T47D (cell line): ENCODE results near the gene DCC.
A peak's percentile ranks its signal among the peaks of the same experiment; 100 is the strongest.

Experiments
- DNase-seq, 2 experiments: peaks; one replicate each; pipeline versions ENCODE4 v3.0.0 to v3.0.0-alpha.2; 2011 to 2012; ENCODE audit warnings: low read depth in 1 of 2, low spot score in 1 of 2
- JUND ChIP-seq: IDR thresholded peaks from 2 replicates; pipeline ENCODE4 v1.6.1; 2012; ENCODE audit warnings: low read depth
- in situ Hi-C: cut with HindIII; loops from 2 replicates; pipeline ENCODE4 v1.10.0; 2016; ENCODE audit warnings: low sequenced_read_pairs, low pct_unique_long_range_greater_than_20kb

Gene DCC

DNA sequence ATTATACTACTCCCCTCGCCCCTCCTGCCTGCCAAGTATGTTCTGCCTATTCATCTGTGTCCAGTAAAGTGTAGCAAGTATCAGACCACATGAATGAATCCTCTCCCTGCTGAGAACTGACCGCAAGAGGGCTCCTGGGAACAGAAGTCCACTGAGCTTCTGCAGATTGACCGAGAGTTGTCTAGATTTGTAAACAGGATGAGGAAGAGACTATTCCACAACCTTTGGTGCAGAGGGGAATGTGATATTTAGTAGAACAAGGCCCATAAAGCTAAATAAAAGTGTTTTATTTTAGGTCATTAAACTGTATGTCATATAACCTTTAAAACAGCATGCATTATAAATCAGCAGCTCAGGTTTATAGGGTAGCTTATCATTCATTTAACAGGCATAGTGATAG, 377.0 kb downstream of the DCC start:
- in situ Hi-C loops = no loop called here
- DNase-seq = peak; percentile 35 to 76
- no peak for TF ChIP-seq JUND

DNA sequence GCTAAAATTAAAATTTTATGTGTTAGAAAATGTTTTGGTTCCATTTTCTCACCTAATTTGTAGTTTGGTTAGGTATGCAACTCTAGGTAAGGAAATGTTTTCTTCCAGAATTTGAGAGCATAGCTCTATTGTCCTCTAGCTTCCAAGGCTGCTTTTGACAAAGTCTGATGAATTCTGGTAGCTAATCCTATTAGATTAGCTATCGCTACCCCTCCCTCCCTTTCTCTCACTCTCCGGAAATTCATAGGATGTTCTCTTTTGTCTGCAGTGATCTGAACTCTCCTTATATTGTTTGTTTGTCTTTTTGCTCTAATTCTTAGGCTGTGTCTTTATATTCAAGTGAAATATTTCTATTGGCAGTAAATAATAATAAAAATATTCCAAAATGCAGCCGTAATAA, 382.9 kb downstream of the DCC start:
- no peak for TF ChIP-seq JUND
- no peak for DNase-seq
- in situ Hi-C loops = no loop called here

DNA sequence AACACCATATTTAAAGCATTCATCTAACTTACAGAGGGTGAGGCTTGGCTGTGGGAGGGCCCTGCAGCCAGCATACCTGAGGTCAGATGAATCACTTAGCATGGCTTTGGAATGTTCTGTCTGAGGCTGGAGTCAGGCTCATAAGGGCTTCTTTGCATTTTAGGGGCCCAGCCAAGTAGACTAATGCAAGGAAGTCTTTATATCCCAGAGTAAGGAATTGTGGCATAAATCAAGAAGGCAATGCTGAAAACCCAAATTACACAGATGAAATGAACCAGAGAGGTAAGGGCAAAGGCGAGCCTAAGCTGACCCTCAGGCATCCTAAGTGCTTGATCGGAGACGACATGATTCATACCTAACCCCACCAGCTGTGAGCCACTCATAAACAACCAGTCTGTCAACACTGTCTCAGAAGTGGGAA, 383.6 kb downstream of the DCC start:
- in situ Hi-C loops = no loop called here
- no peak for TF ChIP-seq JUND
- DNase-seq = no peak

DNA sequence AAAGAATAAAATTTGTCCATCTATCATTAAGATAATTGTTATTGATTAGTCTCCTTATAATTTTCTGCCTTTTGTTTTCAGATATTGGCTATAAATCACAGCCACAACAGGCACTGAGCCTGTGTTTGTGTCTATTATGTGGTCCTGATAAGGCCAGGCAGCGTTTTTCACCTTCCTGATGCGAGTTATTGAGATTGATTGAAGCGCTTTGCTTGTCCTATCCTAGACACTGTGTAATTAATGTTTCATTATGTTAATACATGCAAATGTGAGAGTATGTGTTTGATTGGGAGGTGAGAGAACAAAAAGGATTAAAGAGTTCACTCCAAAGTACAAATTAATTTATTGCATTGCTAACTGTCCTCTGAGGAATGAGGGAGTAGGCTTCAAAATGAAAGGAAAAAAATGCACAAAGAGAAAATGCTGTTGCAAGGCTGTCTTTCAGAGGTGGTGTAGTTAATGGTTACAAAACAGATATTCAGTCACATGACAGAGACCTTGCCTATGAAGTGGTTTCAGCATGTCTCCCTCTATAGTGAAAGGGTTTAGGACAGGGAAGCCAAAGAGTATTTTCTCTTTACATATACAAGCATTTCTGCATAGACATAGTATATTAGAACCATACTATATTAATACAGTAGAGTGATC, 391.1 kb downstream of the DCC start:
- in situ Hi-C loops = no loop called here
- no peak for DNase-seq
- TF ChIP-seq JUND = no peak

DNA sequence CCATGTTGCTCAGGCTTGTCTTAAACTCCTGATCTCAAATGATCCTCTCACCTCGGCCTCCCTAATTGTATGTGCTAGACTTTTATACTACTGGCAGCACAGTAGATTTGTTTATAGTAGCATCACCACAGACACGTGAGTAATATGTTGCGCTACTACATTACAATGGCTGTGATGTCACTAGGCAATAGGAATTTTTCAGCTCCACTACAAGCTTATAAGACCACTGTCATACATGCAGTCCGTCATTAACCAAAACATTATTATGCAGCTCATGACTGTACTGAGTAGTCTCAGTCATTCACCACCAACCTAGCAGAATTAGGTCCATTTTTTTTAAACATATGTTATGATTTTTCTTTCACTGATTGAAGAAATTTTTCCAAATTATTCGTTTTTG, 398.9 kb downstream of the DCC start:
- in situ Hi-C loops = no loop called here
- DNase-seq = no peak
- no peak for TF ChIP-seq JUND

DNA sequence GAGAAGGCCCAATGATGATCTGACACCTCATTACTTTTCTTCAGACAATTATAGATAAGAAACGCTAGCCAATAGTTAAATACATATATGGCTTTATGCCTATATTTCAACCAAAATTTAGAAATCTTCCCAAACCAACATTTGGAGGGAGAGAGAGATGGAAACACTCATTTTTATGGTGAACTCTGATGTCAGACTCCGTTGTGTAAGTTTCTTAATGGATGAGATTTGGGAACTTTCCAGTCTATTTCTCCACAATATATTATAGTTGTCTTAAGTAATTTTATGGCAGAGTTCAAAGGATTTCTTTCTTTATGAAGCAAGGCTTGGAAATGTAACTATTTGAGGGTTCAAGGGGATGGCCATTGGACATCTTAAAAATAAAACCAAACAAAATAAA, 407.0 kb downstream of the DCC start:
- no peak for TF ChIP-seq JUND
- no peak for DNase-seq
- in situ Hi-C loops = no loop called here

DNA sequence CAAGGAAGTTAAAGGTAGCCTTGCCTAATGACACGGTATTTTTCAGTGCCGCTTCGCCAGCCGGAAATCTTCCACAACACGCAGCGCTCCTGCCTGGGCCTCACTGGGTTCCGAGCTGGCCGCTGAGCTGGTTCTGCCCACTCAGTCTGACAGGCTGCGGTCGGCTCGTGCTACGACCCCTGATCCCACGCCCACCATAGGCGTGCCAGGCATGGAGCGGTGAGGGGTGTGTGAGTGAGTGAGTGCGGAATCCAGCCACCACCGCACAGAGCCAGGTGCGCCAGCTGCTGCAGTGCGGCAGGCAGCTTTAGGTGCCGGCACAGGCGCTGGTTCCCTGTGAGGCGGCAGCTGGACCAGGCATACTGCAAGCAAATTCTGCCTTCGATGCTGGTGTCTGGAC, 407.9 kb downstream of the DCC start:
- no peak for TF ChIP-seq JUND
- in situ Hi-C loops = no loop called here
- DNase-seq = no peak

DNA sequence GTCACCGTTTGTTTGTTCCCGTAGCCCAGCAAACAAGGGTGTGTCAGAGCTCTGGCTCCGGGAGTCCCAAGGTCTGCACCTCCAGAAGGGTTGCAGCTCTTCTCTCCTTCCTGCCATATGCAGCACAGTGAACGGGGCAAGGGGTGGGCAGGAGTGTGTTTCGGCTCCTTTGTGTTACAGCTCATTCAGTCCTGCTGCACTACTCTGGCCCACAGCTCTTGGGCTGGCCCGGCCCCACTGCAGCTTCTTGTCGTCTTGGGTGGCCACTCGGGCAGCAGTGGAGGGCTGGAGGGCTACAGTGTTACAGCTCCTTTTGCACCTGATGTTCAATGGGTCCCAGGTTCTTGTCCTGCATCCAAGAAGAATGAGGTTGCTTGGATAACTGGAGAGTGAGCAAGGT, 408.3 kb downstream of the DCC start:
- in situ Hi-C loops = no loop called here
- DNase-seq = no peak
- TF ChIP-seq JUND = no peak

DNA sequence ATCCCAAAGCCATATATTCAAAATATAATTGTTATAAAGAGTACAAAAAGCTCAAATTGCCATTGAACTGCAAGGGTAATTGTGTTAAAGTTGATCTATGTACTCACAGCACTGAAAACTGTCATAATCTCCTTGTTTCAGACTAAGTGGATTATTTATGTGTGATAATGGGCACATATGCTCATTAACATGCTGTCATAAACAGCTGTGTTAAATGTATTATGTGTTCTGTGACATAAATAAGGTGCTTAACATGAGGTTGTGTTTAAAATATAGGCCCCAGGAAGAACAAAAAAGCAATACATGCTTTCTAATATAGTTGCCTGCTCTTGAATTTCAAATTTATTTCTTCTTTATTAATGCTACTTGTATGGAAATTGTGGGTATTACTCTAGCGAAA, 409.5 kb downstream of the DCC start:
- no peak for TF ChIP-seq JUND
- DNase-seq = no peak
- in situ Hi-C loops = no loop called here

DNA sequence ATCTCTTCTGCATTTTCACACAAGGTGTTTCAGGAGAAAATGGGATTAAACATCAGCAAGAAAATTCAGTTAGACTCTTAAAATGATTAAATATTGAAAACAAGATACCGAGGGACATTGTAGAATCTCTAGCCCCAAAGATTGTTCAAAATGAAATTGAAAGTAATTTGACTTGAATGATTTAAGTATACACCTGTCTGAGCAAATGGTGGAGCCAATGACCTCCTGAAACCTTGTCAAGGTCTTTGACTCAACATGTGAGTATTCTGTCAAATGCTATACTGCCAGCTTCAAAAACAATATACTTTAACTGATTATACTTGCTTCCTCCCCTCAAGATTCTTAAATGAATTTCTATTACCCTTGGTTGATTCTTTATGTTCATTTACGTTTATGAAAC, 411.0 kb downstream of the DCC start:
- in situ Hi-C loops = no loop called here

DNA sequence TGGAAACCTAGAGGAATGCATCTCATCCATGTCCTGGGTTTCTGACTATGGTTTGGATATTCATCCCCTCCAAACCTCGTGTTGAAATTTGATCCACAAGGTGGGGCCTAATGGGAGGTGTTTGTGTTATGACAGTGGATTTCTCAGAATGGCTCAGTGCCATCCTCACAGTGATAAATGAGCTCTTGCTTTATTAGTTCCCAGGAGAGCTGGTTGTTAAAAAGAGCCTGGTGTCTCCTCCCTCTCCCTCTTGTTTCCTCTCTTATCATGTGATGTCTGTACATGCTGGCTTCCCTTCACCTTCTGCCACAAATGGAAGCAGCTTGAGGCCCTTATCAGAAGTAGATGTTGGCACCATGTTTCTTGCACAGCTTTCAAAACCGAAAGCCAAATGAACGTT, 424.3 kb downstream of the DCC start:
- DNase-seq = no peak
- in situ Hi-C loops = no loop called here
- TF ChIP-seq JUND = no peak

More for the DNA sequence above, 411.0 kb downstream of the DCC start:
- TF ChIP-seq JUND = no peak
- DNase-seq = no peak

DNA sequence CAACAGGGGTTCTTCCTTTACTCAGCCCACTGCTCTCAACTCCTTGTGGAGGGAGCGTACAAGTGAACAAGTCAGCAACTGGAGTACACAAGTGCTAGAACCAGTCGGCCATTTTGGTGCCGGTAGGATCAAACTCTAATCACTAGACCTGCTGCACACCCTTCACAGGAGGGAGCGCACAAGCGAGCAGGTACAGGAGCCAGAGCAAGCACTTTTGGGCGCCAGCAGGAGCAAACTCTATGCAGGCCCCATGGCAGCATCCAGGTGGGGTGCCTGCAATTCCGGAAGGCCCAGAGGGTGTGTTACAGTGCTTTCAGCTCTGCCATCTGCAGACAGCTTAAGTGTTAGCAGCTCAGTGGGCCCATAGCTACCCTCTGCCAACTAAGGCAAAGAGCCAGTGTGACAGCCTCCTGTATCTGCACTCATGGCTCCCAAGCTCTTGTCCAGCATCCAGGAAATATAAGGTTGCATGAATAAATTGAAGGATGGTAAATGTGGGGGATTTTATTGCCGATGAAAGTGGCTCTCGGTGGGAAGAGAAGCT, 426.1 kb downstream of the DCC start:
- in situ Hi-C loops = no loop called here
- no peak for DNase-seq
- no peak for TF ChIP-seq JUND

DNA sequence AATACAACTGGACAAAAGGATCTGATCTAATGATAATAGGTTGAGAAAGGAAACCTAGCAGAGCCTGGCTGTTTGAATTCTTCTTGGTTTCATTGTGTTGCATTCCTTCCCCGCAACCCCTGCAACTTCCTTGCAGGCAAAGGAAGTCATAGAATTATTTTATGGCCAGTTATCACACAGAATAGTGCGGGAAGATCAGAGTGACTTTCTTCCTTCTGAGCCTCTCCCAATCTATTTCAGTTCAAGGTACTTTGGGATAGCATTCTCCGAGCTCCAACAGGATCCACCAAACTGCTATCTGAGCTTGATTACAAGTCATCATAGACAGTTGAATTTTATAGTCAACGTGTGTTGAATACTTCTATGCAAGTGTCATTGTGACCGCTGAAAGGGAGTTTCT, 441.1 kb downstream of the DCC start:
- no peak for DNase-seq
- in situ Hi-C loops = no loop called here
- no peak for TF ChIP-seq JUND

DNA sequence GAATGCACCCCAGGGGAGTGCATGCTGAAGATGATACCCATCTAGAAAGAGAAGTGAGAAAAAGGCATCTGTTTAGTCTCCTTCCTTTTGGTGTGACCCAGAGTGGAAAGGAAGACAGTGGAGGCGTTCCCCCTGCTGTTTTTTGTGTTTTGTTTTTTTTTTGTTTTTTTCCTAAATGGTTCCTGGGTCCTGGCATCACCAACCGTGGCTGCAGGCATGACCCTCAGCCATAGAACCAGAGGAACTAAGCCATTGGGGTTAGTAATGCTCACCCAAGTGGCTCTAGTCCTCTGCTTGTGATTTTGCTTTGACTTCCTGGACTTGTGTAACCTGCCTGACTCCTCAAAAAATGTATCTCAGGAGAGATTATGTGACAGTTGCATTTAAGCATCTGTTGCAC, 451.3 kb downstream of the DCC start:
- no peak for TF ChIP-seq JUND
- DNase-seq = no peak
- in situ Hi-C loops = no loop called here
